Adrenal gland (tissue), 5 donors: ENCODE results near the gene TRRAP.

ENCODE experiments used
- CTCF ChIP-seq, 6 experiments: fragments of 450-650 bp in 4 of 6; fragments of 200-600 bp in 2 of 6; sonication (generic) in 1 of 6; IDR thresholded peaks; 1 replicate in 5 of 6; 2 replicates in 1 of 6; pipeline versions ENCODE4 v1.5.1 to v1.8.0; 2016 to 2021; ENCODE audit warnings: antibody characterized with exemption in 6 of 6, mild to moderate bottlenecking in 2 of 6, moderate library complexity in 1 of 6
- POLR2A ChIP-seq, 2 donors: fragments of 450-650 bp; IDR thresholded peaks; one replicate each; pipeline ENCODE4 v1.6.1; 2017; ENCODE audit warnings: antibody characterized with exemption in 2 of 2, mild to moderate bottlenecking in 2 of 2, moderate library complexity in 1 of 2
- donor health status: DM: no; HTN: no; CAD: no.

GRCh38 chr7:98840096-98840495 lies 38.2 kb upstream of the TRRAP start:
- TF ChIP-seq CTCF (IDR thresholded peaks at IDR 0.05) = no peak
- no peak for TF ChIP-seq POLR2A (IDR thresholded peaks at IDR 0.05)
